GM19023 (cell line): ENCODE results near the gene DNAAF8.
"Not testable (repeated sequence)": the region's sequence is repeated elsewhere in the genome, so short reads cannot be mapped to it uniquely, and the experiment has no call there.

ENCODE experiments used
- ATAC-seq: cut with Tn5 transposase; IDR thresholded peaks from one replicate; pipeline ENCODE4 v1.9.1; 2021; ENCODE audit warnings: mild to moderate bottlenecking, moderate library complexity; ENCODE audit not compliant: unreplicated experiment

DNAAF8 gene

DNA sequence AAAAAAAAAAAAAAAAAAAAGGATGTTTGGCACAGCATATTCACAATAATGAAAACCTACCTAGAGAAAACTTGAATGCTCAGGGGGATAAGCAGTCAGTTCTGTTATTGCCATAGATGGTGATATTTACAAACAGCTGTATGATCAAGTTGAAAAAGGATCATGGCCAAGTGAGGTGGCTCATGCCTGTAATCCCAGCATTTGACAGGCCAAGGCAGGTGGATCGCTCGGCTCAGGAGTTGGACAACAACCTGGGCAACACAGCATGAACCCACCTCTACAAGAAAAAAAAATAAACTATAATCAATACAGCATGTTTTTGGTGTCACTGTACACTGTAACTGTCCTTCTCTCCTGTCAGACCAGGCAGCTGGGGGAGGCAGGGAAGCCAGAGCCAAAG, 19.3 kb upstream of the DNAAF8 start:
- no peak for ATAC-seq

DNA sequence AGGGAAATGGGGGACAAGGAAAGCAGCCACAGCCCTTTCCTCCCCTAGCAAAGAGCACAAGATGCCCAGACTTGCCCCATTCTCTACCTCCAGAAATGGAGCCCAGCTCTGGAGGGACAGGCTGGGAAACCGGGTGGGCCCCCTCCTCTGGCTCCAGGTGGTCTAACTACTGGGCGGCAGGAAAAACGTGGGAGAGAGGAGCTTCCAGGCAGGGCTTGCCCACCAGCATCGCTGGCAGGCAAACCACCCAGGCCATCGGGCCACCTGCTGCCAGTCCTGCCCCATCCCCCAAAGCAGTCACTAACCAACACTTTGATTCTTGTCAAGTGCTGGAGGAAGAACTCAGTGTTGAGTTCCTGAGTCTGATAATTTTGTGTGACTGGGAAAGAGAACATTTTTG, 15.9 kb upstream of the DNAAF8 start:
- no peak for ATAC-seq

DNA sequence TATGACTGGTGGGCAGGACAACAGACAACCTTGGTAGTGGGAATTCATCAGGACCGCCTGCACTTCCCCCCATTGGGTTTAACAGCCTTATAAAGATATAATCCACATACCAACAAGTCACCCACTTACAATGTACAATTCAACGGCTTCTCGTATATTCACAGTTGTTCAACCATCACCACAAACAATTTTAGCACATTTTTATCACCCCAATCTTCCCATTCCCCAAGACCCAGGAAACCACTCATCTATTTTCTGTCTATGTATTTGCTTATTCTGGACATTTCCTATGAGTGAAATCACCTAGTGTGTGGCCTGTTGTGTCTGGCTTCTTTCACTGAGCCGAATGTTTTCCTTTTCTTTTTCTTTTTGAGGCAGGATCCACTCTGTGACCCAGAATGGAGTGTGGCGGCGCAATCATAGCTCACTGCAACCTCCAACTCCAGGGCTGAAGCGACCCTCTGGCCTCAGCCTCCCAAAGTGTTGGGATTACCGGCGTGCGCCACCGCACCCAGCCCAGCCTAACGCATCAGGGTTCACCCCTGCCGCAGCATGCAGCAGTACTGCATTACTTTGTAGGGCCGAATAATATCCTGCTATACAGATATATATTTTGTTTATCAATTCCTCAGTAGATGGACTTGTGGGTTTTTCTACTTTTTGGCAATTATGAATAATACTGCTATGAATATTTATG, 11.1 kb upstream of the DNAAF8 start:
- ATAC-seq, result no peak

DNA sequence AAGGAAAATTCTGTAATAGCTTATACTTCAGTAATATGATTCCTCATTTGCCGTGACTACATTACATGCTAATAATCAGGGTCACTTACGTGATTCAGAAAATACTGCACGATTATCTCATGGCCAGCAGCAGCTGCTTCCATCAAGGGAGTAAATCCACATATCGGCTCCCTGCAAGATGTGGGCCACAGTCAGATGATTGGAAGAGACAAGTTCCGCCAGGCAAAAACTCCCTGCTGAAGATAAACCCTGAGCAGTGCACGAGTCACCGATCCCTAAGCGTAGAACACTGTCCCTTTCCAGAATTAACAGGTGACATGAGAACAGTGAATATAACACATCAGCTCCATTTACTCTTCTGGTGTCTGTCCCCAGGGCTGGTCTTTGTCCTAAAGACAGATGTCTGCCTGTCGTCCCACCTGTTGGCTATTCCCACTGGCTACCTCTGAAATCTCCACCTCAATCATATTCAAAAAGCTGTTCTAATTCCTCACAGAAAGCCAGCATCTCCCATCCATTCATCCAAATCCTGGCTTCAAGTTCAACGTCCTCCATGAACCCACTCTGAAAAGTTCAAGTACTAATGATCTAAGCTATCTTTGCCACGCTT, 9.6 kb upstream of the DNAAF8 start:
- no peak for ATAC-seq

DNA sequence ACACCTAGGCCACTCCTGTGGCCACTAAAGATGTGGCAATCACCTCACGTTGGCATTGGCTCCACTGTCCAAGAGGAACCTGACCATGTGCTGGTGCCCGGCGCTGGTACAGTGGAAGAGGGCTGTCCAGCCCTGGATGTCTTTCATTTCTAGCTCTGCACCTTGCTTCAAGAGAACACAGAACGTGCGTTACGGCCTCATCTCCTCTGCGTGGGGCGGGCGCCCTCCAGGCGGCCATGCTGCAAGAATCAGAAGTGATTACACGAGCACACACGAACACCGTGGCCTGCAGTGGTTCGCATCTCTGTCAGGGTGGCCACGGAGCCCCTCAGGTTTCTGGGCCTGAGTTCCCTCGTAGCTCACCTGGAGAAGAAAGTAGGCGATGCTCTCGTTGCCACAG, 7.7 kb upstream of the DNAAF8 start:
- no peak for ATAC-seq

DNA sequence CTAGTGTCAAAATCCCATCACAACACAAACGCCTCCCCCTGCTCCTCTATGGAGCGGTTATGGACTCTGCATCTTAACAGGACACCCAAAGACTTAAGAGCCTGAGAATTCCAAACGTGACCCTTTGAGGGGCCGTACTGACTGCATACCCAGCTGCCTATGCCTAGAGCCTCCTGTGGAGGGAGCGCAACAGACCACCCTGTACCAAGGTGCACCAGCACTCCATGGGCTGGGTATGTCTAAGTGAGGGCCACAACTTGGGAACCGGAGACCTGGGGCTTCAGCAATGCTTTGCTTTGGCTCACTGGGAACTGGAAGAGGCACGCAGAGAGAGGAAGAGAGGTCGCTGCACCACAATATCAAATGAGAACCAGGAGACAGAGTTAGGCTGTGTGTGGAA, 5.7 kb upstream of the DNAAF8 start:
- ATAC-seq, result no peak

DNA sequence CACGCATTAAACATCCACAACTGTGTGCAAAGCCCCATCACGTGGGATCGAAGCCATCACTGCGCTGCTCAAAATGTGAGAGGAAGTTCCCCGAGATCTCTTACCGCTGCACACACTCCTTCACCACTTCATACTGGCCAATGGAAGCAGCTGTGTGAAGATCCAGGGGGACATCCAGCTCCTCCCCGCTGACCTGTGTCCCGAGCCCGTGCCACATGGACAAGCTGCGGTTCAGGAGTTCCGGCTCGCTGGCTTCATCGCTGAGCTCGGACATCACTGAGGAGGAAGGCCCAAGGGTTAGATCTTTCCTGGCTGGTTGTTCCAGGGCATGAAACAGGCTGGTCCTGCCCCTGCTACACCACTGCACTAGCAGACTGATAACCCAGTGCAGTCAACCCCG, 4.5 kb upstream of the DNAAF8 start:
- no peak for ATAC-seq

DNA sequence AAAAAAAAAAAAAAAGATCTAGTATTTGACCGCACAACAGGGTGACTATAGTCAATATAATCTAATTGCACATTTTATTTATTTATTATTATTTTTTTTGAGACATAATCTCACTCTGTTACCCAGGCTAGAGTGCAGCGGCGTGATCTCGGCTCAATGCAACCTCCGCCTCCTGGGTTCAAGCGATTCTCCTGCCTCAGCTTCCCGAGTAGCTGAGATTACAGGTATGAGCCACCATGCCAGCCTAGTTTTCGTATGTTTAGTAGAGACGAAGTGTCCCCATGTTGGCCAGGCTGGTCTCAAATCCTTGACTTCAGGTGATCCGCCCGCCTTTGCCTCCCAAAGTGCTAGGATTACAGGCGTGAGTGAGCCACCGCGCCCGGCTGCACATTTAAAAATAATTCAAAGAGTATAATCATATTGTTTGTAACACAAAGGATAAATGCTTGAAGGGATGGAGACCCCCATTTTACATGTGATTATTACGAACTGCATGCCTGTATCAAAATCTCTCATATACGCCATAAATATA, 1.1 kb upstream of the DNAAF8 start:
- no peak for ATAC-seq

DNA sequence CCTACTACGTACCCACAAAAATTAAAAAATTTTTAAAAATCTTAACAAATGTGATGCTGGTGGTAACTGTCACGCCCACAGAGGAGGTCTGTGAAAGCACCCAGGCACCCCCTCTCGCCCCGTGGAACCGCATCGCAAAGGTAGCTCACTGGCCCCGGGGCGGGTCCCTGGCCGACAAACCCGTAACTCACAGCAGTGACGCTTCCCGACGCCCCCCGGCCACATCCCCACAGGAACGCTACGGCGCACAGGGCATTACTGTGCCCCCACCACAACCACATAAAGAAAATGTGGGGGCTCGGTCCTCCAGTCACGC, 632 bp upstream of the DNAAF8 start:
- ATAC-seq, result no peak

DNA sequence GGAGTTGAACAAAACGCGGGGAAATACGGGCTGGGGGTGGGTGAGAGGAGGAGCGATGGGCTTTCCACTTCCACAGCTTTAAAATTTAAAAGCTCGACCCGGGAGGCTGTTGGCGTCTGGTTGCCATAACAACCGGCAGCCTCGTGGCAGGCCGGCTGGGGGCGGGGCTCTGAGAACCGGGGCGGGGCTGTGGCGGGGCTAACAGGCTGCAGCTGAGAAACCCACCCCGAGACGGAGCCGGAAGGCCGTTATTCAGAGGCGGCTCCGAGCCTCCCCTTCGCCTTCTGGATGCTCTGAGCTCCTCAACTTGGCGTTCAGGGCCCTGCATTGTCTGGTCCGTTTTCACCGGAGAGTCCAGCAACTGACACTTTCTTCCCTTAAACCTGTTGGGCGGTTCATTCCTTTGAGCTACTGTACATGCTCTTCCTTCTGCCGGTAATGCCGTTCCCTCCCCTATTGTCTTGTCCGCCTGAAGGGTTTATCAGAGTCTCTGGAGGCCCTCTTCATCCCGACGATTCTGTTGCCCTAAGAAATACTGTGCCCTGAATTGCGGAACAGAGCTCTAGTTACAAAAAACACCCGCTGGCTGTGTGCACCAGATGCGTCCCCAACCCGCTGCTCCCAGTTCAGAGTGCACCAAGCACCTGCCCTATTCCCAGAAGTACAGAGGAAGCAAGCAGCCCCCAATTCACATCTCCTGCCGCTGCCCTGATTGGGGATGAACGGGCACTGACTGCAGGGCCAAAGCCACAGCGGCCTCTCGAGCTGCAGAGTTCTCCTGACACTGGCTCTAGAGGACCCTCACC, 596 bp downstream of the DNAAF8 start:
- ATAC-seq, result peak; percentile 71

DNA sequence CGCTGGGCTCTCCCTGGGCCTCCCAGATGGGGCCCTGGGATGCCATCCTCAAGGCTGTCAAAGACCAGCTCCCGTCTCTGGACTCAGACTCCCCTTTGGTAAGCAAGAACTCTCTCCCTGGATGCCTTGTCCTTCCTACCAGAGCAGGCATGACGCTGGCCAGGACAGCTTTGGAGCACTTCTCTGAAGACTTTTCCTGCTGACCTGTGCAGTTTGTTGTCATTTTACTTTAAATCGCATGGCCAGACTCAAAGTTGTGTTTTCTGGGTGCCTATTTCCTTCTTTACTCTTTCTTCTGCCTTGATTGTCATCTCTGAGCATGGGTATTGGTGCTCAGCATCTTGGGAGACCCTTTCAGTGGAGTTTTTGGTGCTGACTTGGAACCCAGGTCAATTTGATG, 2.2 kb downstream of the DNAAF8 start:
- ATAC-seq, result no peak

DNA sequence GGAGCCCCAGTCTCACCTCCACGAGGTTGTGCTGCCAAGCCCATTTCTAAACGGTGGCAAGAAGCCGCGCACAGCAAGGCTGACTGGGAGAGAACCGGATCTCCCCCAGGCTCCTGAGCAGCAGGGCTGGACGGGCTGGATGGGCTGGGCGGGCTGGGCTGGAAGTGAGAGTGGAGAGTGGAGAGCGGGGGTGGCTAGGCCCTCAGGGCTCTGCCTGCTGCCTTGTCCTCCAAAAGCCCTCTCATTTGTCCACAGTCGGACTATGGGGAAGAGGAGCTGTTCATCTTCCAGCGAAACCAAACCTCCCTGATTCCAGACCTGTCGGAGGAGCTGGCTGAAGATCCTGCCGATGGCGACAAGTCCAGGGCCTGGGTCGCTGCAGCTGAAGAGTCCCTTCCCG, 3.2 kb downstream of the DNAAF8 start:
- ATAC-seq, result no peak

DNA sequence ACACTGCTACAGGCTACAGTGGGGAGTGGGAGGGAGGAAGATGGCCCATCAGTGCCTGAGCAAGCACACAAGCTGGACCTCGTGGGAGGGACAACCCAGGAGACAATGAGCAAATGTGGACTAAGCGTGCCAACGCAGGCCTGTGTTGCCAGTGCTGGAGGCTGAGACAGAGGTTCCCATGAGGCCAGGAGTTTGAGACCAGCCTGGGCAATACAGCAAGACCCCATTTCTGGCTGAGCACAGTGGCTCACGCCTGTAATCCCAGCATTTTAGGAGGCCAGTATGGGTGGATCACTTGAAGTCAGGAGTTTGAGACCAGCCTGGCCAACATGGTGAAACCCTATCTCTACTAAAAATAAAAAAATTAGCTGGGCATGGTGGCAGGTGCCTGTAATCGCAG, 4.0 kb downstream of the DNAAF8 start:
- ATAC-seq, result not testable (repeated sequence)

DNA sequence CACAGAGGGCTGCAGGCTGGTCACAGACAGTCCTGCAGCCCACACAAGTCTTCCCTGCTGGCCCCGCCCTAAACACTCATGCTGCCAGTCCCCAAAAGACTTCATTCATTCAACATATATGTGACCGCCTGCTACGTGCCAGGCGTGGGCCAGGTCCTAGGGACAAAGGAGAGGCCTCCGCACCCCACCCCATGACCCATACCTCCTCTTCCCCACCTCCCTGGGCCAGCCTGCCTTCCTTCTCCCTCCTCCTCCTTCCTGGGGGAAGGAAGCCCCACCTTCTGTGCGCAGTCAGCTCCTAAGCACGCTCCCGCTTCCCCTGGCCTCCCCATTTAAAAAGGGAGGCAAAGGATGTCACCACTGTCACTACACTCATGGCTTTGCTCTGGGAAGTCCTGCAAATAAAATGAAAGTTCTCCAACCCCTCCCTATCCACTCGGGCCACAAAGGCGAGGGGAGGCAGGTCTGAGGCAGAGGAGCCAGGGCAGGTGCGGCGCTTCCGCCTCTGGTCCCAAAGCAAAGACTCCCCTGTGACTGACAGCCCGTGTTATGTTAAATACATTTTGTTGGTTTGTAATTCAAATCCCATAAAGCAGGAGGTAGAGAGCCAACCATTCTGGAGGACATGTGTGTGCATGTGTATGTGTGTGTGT, 9.0 kb downstream of the DNAAF8 start:
- no peak for ATAC-seq

DNA sequence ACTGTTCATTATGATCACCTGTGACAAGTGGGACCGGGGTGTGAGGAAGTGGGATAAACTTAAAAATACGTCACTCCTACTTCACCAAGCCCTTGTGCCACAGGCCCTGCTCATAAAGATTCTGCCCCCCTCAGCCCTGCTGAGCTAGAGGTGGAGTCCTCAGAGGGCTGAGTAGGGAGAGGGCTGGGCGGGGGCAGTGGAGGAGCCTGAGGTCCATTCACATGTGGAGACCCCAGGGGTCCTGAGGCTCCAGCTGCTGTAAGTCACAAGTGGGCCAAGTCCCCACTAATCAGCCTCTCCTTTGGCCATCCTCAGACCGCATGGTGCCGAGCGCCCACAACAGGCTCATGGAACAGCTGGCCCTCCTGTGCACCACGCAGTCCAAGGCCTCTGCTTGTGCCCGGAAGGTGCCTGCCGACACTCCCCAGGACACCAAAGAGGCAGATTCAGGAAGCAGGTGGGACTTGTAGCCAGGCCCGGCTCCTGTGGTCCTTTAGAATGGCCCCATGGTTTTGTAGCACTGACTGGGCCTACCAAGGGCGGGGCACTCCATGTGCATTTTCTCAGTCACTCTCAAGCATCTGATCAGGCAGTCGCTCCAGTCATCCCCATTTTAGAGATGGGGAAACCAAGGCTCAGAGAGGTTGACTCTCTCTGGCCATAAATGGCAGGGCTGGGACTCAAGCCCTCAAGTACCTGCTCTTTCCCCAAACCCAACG, 10.4 kb downstream of the DNAAF8 start:
- ATAC-seq, result no peak

DNA sequence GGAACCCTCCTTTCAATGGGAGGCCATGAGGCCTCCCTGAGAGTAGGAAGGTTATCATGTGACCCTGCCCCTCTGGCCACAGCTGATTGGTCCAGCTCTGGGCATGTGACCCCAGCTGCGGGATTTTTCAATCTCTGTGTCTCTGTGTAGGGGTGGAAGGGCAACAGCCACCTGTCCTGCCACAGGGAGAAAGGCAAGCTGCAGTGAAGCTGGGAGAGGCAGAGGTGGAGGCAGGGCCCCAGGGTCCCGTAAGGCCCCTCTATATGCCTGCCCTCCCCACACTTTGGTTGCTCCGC, 10.9 kb downstream of the DNAAF8 start:
- no peak for ATAC-seq

DNA sequence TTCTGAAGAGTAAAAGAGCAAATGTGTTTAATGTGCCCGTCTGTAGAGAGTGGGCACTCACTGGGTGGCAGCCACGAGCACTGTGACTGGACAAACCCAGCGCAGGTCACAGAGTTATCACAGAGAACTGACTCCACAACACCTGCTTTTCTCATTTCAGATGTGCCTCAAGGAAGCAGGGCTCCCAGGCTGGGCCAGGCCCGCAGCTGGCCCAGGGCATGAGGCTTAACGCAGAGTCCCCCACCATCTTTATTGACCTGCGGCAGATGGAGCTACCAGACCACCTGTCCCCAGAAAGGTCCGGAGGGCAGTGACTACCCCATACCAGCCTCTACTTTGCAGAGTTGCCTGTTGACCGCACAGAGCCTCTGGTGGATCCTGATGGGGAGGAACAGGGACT, 11.9 kb downstream of the DNAAF8 start:
- ATAC-seq, result no peak

DNA sequence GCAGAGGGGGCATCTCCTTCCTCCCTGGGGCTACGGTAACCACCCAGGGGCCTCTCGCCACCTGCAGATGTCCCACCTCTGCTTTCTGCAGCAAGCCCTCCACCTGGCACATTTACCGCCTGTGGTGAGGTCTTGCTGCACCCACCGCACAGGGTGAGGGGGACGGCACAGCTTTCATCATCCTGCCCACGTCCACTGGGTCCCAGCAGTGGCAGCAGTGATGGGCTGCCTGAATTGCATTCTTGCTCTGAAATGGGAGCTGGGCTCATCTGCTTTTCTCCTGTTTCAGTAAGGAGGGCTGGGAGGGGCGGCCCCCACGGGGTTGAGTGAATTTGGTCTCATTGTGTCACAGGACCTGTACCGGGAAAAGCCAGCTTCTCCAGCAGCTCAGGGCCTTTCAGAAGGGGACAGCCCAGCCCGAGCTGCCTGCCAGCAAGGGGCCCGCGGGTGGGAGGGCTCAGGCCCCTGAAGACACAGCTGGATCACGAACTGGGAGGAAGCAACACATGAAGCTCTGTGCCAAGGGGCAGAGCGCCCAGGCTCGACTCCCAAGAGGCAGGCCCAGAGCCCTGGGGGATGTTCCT, 12.7 kb downstream of the DNAAF8 start:
- ATAC-seq, result no peak

DNA sequence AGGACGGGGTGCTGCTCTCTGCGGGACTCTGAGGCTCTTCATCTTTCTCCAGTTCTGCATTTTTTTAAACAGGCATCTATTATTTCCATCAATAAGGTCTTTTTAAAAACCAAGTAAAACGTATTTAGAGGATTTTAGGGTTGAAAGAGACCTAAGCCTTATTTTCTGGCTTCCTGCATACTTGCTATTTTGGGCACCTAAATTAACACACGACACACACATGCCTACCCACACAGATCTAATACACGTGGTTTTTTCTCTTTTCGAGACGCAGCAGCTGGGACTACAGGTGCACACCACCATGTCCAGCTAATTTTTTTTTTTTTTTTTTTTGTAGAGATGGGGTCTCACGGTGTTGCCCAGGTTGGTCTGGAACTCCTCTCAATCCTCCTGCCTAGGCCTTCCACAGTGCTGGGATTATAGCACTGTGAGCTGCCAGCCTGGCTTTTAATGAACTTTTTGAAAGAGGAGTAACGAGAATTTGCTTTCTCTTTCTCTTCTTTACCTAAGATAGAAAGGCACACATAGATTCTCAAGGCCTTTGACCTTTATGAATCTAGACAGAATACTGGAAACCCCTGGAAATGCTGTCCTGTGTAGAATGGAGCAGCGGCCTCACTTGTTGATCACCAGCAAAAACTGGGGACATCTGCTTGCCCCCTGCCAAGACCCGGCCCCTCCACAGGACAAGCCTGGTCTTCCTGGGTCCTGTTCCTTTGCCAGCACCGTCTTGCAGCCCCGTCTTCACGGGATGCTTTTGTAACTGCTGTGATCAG, 13.8 kb downstream of the DNAAF8 start:
- no peak for ATAC-seq
